Stimulated activated CD4-positive, alpha-beta T cell treated with anti-CD3 and anti-CD28 coated beads, Interleukin-15, amount 100 ng/mL, for 24 hours (primary cell): ENCODE data around the gene CD164.
"Not testable (repeated sequence)": the region's sequence is repeated elsewhere in the genome, so short reads cannot be mapped to it uniquely, and the experiment has no call there.

ENCODE experiments used
- DNase-seq: peaks from one replicate; pipeline ENCODE4 v3.0.0-alpha.2; 2020

Gene CD164

GRCh38 chr6:109340811-109341210 lies 41.5 kb downstream of the CD164 start:
- DNase-seq = no peak

DNA sequence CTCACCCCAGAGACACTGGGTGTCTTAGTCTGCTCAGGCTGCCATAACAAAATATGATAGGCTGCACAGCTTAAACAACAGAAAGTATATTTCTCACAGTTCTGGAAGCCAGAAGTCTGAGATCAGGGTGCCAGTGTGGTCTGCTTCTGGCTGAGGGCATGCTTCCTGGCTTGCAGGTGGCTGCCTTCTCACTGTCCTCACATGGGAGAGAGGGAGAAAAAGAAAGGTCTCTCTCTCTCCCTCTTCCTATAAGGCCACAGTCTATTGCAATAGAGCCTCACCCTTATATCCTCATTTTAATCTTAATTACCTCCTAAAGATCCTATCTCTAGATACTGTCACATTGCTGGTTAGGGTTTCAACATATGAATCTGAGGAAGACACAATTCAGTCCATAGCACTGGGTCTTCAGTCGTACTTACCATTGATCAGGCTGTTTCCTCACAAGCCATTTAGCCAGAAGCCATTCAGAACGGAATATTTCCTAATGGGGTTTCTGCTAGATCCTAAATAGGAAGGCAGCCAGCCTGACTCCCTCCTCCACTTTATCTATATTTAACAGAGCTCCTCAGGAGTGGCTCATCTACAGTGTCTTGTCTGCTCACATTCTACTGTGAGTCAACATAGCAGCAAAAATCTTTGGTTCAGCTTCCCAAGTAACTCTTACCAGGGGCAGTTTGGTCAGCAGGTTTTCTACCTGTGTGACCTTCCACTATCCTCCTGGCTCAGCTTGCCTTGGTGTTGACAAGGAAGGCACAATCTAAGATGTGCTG lies 42.2 kb downstream of the CD164 start:
- DNase-seq = no peak

GRCh38 chr6:109336221-109336961 lies 45.9 kb downstream of the CD164 start:
- no peak for DNase-seq

- DNase-seq = not testable (repeated sequence)
These were observed 48.4 kb downstream of the CD164 start for GRCh38 chr6:109333870-109334269.

GRCh38 chr6:109332748-109333147 lies 49.5 kb downstream of the CD164 start:
- DNase-seq = no peak

- no peak for DNase-seq
These were observed 51.2 kb downstream of the CD164 start for GRCh38 chr6:109331081-109331480.

DNA sequence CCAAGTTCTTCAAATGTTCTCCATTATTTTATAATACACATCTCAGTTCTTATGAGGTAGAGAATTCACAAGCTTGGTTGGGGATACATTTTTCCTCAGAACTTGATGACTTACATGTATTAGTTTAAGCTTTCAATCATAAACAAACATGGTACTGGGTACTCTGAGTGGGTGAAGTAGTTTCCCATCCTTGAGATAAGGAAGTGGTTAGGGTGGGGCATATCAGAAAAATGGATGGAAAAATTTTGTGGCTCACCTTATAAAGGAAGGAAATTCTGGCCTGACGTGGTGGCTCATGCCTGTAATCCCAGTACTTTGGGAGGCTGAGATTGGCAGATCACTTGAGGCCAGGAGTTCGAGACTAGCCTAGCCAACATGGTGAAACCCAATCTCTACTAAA lies 52.0 kb downstream of the CD164 start:
- DNase-seq = no peak

GRCh38 chr6:109328629-109329028 lies 53.6 kb downstream of the CD164 start:
- DNase-seq = no peak

DNA sequence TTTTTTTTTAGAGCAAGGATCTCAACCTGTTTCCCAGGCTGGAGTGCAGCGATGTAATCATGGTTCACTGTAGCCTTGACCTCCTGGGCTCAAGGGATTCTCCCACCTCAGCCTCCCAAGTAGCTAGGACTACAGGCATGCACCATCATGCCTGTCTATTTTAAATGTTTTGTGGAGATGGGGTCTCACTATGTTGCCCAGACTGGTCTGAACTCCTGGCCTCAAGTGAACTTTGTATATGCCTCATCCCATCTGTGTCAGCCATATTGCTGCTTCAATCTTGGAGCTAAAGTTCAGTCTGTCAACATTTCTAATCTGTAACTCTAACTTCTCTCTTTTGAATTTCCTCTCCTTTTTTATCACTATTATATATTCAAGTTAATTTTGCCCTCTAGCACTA lies 54.3 kb downstream of the CD164 start:
- DNase-seq = no peak

GRCh38 chr6:109327491-109327890 lies 54.8 kb downstream of the CD164 start:
- DNase-seq = no peak

DNA sequence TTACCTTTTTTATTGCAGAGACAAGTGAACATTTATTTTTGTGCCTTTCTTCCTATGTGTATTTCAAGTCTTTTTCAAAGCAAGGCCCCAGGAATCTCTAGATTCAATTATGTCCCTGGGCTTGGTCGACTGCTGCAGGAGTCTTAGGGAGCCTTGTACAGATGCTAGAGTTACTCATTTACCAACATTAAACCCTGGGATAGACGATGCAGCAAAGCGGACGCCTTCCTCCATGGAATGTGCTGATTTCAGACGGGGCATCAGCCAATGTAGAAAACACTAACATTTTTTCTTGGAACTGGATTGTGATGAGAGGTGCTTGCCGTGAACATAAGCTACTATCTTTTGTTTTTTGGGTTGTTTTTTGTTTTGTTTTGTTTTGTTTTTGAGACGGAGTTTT lies 55.9 kb downstream of the CD164 start:
- DNase-seq = no peak

GRCh38 chr6:109325400-109325801 lies 56.9 kb downstream of the CD164 start:
- no peak for DNase-seq

DNA sequence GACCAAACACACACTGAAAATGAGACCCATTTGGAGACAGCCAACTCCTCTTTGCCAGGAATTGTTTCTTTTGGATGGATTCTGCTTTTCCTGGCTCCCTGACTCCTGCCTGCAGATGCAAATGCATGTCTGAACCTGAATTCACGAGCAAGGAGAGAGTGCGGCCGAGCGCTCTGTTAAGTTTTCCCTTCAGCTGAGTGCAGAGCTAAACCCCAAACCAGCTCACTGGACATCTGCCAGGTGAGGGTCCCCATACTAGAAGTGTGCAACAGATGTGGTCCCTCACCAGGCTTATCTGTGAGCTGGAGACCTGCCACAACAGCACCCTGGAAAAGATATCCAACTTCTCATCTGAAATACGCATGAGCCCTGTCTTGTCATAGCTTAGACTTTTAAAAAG lies 59.0 kb downstream of the CD164 start:
- no peak for DNase-seq

DNA sequence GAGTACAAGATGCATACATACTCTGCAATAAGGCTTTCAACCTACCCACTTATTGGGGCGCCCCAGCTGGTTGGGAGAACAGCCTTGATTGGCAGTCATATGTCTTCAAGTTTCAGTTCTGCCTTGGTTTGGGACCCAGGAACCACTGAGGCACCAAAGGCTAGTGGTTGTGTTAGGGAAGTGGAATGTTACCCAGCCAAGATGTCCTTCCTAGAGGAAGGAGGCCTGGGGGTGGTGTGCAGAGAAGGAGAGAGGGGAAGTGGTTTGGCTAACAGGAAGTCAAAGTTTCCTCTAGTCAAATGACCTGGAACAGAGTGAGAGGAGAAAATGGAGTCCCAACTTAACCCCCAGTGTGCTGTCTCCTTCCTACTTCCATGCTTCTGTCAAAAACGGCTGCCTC lies 59.4 kb downstream of the CD164 start:
- DNase-seq = no peak

DNA sequence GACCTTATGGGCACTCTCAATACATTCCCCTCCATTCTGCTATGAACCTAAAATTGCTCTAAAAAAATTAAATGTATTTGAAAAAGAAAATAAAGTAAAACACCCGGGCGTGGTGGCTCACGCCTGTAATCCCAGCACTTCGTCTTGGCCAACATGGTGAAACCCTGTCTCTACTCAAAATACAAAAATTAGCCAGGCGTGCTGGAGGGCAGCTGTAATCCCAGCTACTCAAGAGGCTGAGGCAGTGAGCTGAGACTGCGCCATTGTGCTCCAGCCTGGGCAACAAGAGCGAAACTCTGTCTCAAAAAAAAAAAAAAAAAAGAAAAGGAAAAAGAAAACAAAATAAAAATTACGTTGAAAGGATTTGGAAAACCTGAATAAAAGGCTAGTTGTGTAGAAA lies 60.5 kb downstream of the CD164 start:
- DNase-seq = no peak

DNA sequence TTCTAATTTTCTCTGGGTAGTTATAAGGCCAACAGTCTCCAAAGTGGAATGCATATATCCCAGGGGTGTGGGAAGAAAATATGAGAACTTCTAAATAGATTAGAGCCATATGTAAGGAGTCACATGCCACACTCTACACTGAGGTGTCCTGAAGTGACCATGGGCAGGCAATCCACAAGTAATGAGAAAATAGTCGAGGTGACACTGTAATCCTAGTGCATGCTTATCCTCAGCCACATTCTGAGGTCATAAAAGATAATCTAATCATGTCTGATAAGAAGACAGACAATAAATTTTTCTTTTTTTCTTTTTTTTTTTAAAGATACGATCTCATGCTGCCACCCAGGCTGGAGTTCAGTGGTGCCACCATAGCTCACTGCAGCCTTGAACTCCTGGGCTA lies 62.2 kb downstream of the CD164 start:
- no peak for DNase-seq

GRCh38 chr6:109318328-109318876 lies 63.9 kb downstream of the CD164 start:
- no peak for DNase-seq

DNA sequence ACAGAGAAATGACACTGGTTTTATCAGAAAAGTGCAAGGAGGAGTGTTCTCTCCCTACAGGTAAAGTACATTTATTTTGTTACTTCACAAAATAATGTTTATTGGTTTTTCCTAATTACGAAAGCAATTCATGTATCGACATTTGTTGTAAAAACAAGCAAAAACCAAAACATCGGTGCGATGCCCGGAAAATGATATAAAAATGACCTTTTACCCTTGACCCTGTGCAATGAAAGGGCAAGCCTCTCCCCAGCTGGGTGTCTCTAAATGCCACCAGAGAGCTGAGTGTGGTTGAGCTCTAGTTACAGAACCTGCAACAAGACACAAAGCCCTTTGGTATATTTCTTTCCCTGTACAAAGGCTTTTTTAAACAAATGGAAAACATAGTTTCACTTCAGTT lies 65.4 kb downstream of the CD164 start:
- no peak for DNase-seq
